IMR-90 (cell line): Measurements from ENCODE around the gene COX19. TPM values are rescaled to one million over a fixed set of nuclear protein-coding genes. Genes with fewer than 3 reads are reported as not detected.

Experiments
- ATAC-seq: fragments of 200-7000 bp; cut with Tn5 transposase; 2 replicates; pipeline ENCODE4 v1.9.1; 2020; ENCODE audit warnings: low read depth, mild to moderate bottlenecking, moderate library complexity
- BruUV-seq: library from RNA; stranded (reverse); fragments of 400-500 nt; replicated peaks from 2 replicates; lab custom pipeline; 2021; lab: Mats Ljungman, UMichigan
- CTCF ChIA-PET: fragments of 300-600 bp; formaldehyde crosslinking; extraction: SDS; loops from one replicate; lab custom pipeline; 2021; ENCODE audit warnings: antibody characterized with exemption; lab: Yijun Ruan, JAX
- POLR2A ChIA-PET: fragments of 300-600 bp; sonication (Branson Sonifier 250); formaldehyde crosslinking; loops from one replicate; lab custom pipeline; 2022; ENCODE audit warnings: antibody characterized with exemption; ENCODE audit not compliant: unreplicated experiment; lab: Charles Lee
- DNase-seq: peaks from one replicate; pipeline ENCODE4 v3.0.0; 2013
- H2AFZ ChIP-seq: replicated peaks from 2 replicates; pipeline ENCODE3; 2013; ENCODE audit warnings: low read length, mild to moderate bottlenecking; ENCODE audit not compliant: poor library complexity
- H2AK5ac ChIP-seq: 2 replicates; pipeline ENCODE4 v1.6.1; 2013; ENCODE audit warnings: low read depth, low read length, inconsistent platforms
- H2AK9ac ChIP-seq: replicated peaks from 2 replicates; pipeline ENCODE3; 2013; ENCODE audit warnings: mild to moderate bottlenecking, low read depth, low read length, moderate library complexity; ENCODE audit not compliant: poor library complexity
- H2BK120ac ChIP-seq: 2 replicates; pipeline ENCODE4 v1.6.1; 2013; ENCODE audit warnings: low read depth, low read length, inconsistent platforms
- H2BK15ac ChIP-seq: 3 replicates; pipeline ENCODE4 v1.6.1; 2013; ENCODE audit warnings: low read depth, low read length, inconsistent platforms
- H2BK20ac ChIP-seq: 2 replicates; pipeline ENCODE4 v1.6.1; 2013; ENCODE audit warnings: low read depth, mild to moderate bottlenecking, inconsistent platforms, low read length, moderate library complexity
- H2BK5ac ChIP-seq: 2 replicates; pipeline ENCODE4 v1.6.1; 2013; ENCODE audit warnings: mild to moderate bottlenecking, low read depth, low read length, inconsistent platforms; ENCODE audit not compliant: poor library complexity, severe bottlenecking
- H3K14ac ChIP-seq: replicated peaks from 2 replicates; pipeline ENCODE4 v1.6.1; 2013; ENCODE audit warnings: low read depth, low read length, inconsistent platforms
- H3K18ac ChIP-seq: 2 replicates; pipeline ENCODE4 v1.6.1; 2013; ENCODE audit warnings: low read depth, low read length, control low read depth
- H3K23ac ChIP-seq: 2 replicates; pipeline ENCODE4 v1.6.1; 2013; ENCODE audit warnings: low read depth, low read length, inconsistent platforms
- H3K27ac ChIP-seq: 2 replicates; pipeline ENCODE4 v1.5.1; 2013; ENCODE audit warnings: mild to moderate bottlenecking, control low read depth, low read length; ENCODE audit not compliant: insufficient read depth
- H3K27me3 ChIP-seq: 2 replicates; pipeline ENCODE4 v1.6.1; 2013; ENCODE audit warnings: low read length; ENCODE audit not compliant: control insufficient read depth, insufficient read depth
- H3K36me3 ChIP-seq: 2 replicates; pipeline ENCODE4 v1.6.1; 2013; ENCODE audit warnings: low read length, mixed read lengths; ENCODE audit not compliant: control insufficient read depth, insufficient read depth
- H3K4ac ChIP-seq: 2 replicates; pipeline ENCODE4 v1.6.1; 2013; ENCODE audit warnings: low read depth, low read length, inconsistent platforms
- H3K4me1 ChIP-seq: 2 replicates; pipeline ENCODE4 v1.6.1; 2013; ENCODE audit warnings: low read length, mixed read lengths; ENCODE audit not compliant: control insufficient read depth, insufficient read depth
- H3K4me2 ChIP-seq: 2 replicates; pipeline ENCODE4 v1.6.1; 2013; ENCODE audit warnings: low read depth, mild to moderate bottlenecking, control low read depth, low read length, moderate library complexity
- H3K4me3 ChIP-seq: 2 replicates; pipeline ENCODE4 v1.5.1; 2013; ENCODE audit warnings: low read depth, mild to moderate bottlenecking, control low read depth, low read length, moderate library complexity; ENCODE audit not compliant: insufficient read depth
- H3K56ac ChIP-seq: 2 replicates; pipeline ENCODE4 v1.6.1; 2013; ENCODE audit warnings: low read length, inconsistent platforms; ENCODE audit not compliant: insufficient read depth; ENCODE audit errors: extremely low read depth
- H3K79me1 ChIP-seq, 2 experiments: 2 replicates each; pipeline ENCODE4 v1.6.1; 2013; ENCODE audit warnings: low read length in 2 of 2, inconsistent platforms in 1 of 2, low read depth in 1 of 2
- H3K9ac ChIP-seq: 2 replicates; pipeline ENCODE4 v1.6.1; 2013; ENCODE audit warnings: low read depth, low read length, control low read depth
- H3K9me1 ChIP-seq: 2 replicates; pipeline ENCODE4 v1.6.1; 2013; ENCODE audit warnings: low read length, inconsistent platforms; ENCODE audit not compliant: insufficient read depth
- H3K9me3 ChIP-seq: 2 replicates; pipeline ENCODE4 v1.6.1; 2013; ENCODE audit warnings: low read length; ENCODE audit not compliant: control insufficient read depth, insufficient read depth
- H4K20me1 ChIP-seq: 2 replicates; pipeline ENCODE4 v1.6.1; 2013; ENCODE audit warnings: low read length, inconsistent platforms; ENCODE audit not compliant: insufficient read depth
- H4K5ac ChIP-seq: 2 replicates; pipeline ENCODE4 v1.6.1; 2013; ENCODE audit warnings: mild to moderate bottlenecking, low read depth, low read length, control low read depth
- H4K8ac ChIP-seq, 2 experiments: 2 replicates each; pipeline ENCODE4 v1.6.1; 2013; ENCODE audit warnings: low read depth in 2 of 2, low read length in 2 of 2, control low read depth in 1 of 2, inconsistent platforms in 1 of 2
- H4K91ac ChIP-seq: 2 replicates; pipeline ENCODE4 v1.6.1; 2013; ENCODE audit warnings: low read depth, low read length, inconsistent platforms; ENCODE audit not compliant: insufficient read depth
- MAZ ChIP-seq: IDR thresholded peaks from 2 replicates; pipeline ENCODE4 v1.6.1; 2012; ENCODE audit warnings: low read depth, mild to moderate bottlenecking, low read length, improper control_type of control experiment, moderate library complexity, borderline replicate concordance
- MXI1 ChIP-seq: IDR thresholded peaks from 2 replicates; pipeline ENCODE4 v1.6.1; 2012; ENCODE audit warnings: low read depth, mild to moderate bottlenecking, low read length, moderate library complexity, borderline replicate concordance
- RAD21 ChIP-seq: IDR thresholded peaks from 2 replicates; pipeline ENCODE4 v1.6.1; 2012; ENCODE audit warnings: low read length, improper control_type of control experiment
- SMC3 ChIP-seq: fragments of 150-350 bp; IDR thresholded peaks from 2 replicates; pipeline ENCODE4 v1.6.1; 2016; ENCODE audit warnings: low read depth, mild to moderate bottlenecking, antibody characterized with exemption, low read length, moderate library complexity
- WGBS, 2 experiments: methylation state at CpG; one replicate each; pipeline versions ENCODE4 v1.1.5 to v1.1.7; 2013; ENCODE audit warnings: missing lambda C conversion rate in 2 of 2; ENCODE audit not compliant: insufficient read length in 1 of 2; ENCODE audit errors: extremely low coverage in 2 of 2; 5-methylcytosine and 5-hydroxymethylcytosine counted together
- dilution Hi-C: fragments of 300-500 bp; cut with HindIII; formaldehyde crosslinking; loops from one replicate; pipeline ENCODE4 v1.14.3; 2018; ENCODE audit warnings: low sequenced_read_pairs; ENCODE audit not compliant: unreplicated experiment
- in situ Hi-C: fragments of 300-500 bp; cut with MboI; formaldehyde crosslinking; loops from 3 replicates; pipeline ENCODE4 v1.14.3; 2019; ENCODE audit warnings: low sequenced_read_pairs, inconsistent platforms, mixed read lengths
- intact Hi-C: fragments of 100-400 bp; cut with micrococcal nuclease; formaldehyde crosslinking; loops from 2 replicates; pipeline ENCODE4 v1.10.0; 2022
- polyA plus RNA-seq, 3 experiments: library from polyadenylated mRNA; depleted of rRNA; stranded (reverse); fragments of >200 nt; gene quantifications; 2 replicates each; pipeline ENCODE4 v1.2.3, GENCODE V29; 2012; ENCODE audit warnings: low replicate concordance in 1 of 3
- total RNA-seq: library from RNA; depleted of rRNA; stranded (reverse); fragments of >200 nt; gene quantifications from 2 replicates; pipeline ENCODE4 v1.2.3, GENCODE V29; 2012
- TF ChIP-seq, protein P1 (sequence below): conservative IDR thresholded peaks from 2 replicates; pipeline ENCODE4 v1.5.1; 2012; ENCODE audit warnings: mild to moderate bottlenecking, low read depth, low read length, improper control_type of control experiment

COX19 gene
- total and polyA plus RNA-seq, 2 of the 4 experiments (the other 2 are of a cell fraction) = 3.9 to 7.3 TPM

DNA sequence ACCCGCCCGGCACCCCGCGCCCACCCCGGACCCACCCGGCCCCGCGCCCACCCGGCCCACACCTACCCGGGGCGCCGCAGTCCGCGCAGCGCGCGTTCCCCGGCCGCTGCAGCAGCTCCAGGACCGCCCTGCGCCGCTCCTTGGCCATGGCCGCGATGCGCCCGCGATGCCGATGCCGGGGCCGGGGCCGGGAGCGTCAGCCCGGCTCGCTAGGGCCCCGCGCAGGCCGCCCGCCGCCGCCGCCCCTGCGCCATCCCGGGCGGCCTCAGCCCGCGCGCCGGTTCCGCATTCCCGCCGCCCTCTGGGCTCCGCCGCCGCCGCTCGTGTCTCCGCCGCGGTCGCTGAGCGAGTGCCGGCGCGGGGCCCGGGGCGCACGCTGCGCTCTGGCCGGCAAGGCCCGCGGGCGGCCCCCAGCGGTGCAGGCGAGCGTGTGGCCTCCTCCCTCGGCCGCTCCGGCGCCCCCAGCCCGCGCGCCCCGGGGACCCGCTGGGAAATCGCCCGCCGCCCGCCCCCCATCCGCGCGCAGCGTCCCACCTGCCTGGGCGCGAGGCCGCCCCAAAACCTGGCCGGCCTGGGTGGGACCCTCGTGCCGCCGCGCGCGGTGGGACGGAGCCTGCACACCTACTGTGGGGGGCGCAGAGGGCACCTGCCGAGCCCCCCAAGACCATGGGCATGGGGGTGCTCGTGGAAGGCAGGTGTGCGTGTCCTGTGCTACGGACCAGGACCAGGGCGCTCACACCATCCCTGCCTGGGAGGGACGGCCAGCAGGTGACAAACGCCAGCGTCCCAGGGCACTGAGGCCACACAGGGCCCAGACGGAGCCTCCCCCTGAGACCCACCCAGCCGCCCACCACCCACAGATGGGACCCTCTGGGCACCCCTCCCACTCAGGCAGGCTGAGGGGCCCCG, 20.8 kb downstream of the COX19 start, which contains the start of gene ADAP1:
ADAP1 (minus strand) TSS at position 351 of the 909 bp plus-strand sequence; CDS start at position 148, 203 bp downstream.
- Histone ChIP-seq H2BK5ac (no peak within 1 kb of the TSS), H3K9ac (no peak within 1 kb of the TSS), H4K20me1 (peaks cover 3% of the 10 kb centered on the region; the same call in 1 of the 2 replicates), H2AK5ac (no peak within 1 kb of the TSS), H3K4ac (no peak within 1 kb of the TSS), H2BK15ac (no peak within 1 kb of the TSS), H3K23ac (no peak within 1 kb of the TSS), H3K27me3 (peaks cover 18% of the 10 kb centered on the region; the same call in 1 of the 2 replicates), H4K8ac (no peak within 1 kb of the TSS), H3K79me1 (no peaks in the 10 kb centered on the region; a peak in 1 of 4 replicates), H3K27ac (no peak within 1 kb of the TSS), H3K4me1 (no peaks in the 10 kb centered on the region; the same call in 1 of the 2 replicates), H2AK9ac (peak within 1 kb of the TSS; percentile 50), H2AFZ (peak within 1 kb of the TSS; percentile 76), H3K18ac (no peak within 1 kb of the TSS), H3K4me3 (peak within 1 kb of the TSS; percentile 46), H3K14ac (no peak within 1 kb of the TSS), H3K56ac (no peak within 1 kb of the TSS), H2BK120ac (no peak within 1 kb of the TSS), H3K4me2 (peak within 1 kb of the TSS; percentile 67), H3K36me3 (no peaks in the 10 kb centered on the region), H3K9me1 (no peaks in the 10 kb centered on the region), H4K91ac (no peak within 1 kb of the TSS), H2BK20ac (no peak within 1 kb of the TSS), H3K9me3 (no peaks in the 10 kb centered on the region), H4K5ac (no peak within 1 kb of the TSS)
- ATAC-seq = peak; percentile 87
- POLR2A ChIA-PET = no interaction called here
- WGBS, 2 experiments = 8% methylated on average over 55 of the region's 115 CpGs; no CpG with 5 or more reads in 1 of the 2 experiments
- intact Hi-C loops (loop anchor here (1.0 to 5.0 kb wide), 2 partner anchors 45 to 167 kb away; no protein-coding TSS in a partner anchor), in situ Hi-C loops (no loop called here), dilution Hi-C loops (no loop called here)
- no TSS peak for BruUV-seq
- CTCF ChIA-PET = interaction anchor here (0.9 kb wide), 1 partner anchor 26 kb away, joined by 3 read pairs; no protein-coding TSS in a partner anchor
- peak; percentile 47 for DNase-seq
- TF ChIP-seq RAD21 (peak; percentile 64), MAZ (peak; percentile 31; the same call in 1 of the 2 replicates), MXI1 (no peak), SMC3 (peak; percentile 50)
- TF ChIP-seq, protein P1, sequence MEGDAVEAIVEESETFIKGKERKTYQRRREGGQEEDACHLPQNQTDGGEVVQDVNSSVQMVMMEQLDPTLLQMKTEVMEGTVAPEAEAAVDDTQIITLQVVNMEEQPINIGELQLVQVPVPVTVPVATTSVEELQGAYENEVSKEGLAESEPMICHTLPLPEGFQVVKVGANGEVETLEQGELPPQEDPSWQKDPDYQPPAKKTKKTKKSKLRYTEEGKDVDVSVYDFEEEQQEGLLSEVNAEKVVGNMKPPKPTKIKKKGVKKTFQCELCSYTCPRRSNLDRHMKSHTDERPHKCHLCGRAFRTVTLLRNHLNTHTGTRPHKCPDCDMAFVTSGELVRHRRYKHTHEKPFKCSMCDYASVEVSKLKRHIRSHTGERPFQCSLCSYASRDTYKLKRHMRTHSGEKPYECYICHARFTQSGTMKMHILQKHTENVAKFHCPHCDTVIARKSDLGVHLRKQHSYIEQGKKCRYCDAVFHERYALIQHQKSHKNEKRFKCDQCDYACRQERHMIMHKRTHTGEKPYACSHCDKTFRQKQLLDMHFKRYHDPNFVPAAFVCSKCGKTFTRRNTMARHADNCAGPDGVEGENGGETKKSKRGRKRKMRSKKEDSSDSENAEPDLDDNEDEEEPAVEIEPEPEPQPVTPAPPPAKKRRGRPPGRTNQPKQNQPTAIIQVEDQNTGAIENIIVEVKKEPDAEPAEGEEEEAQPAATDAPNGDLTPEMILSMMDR = peak; percentile 51
